DMS79 (cell line): ENCODE results near the gene RAVER1.
"Not testable (repeated sequence)": the region's sequence is repeated elsewhere in the genome, so short reads cannot be mapped to it uniquely, and the experiment has no call there.

Experiments used
- DNase-seq: peaks from one replicate; lab custom pipeline; 2025; lab: John Stamatoyannopoulos, UW

RAVER1 gene

GRCh38 chr19:10290357-10290875, 42.9 kb downstream of the RAVER1 start:
- peak; percentile 22 for DNase-seq

- no peak for DNase-seq
Measured at GRCh38 chr19:10289836-10290356, 43.4 kb downstream of the RAVER1 start, which contains the start of gene ICAM5. TSS of gene ICAM5 (plus strand) at chr19:10289952. CDS start at chr19:10290044, 92 bp downstream.

GRCh38 chr19:10289167-10289835, 44.0 kb downstream of the RAVER1 start:
- DNase-seq: peak; percentile 70

GRCh38 chr19:10288662-10289166, 44.6 kb downstream of the RAVER1 start:
- DNase-seq: no peak

- DNase-seq: no peak
Measured at GRCh38 chr19:10286803-10287737, 46.3 kb downstream of the RAVER1 start, which contains the start of gene ICAM4. TSS of gene ICAM4 (plus strand) at chr19:10286955. CDS start at chr19:10287013, 58 bp downstream.

GRCh38 chr19:10285393-10285792, 47.9 kb downstream of the RAVER1 start:
- DNase-seq: no peak

GRCh38 chr19:10284960-10285278, 48.4 kb downstream of the RAVER1 start:
- no peak for DNase-seq

- no peak for DNase-seq
Measured at GRCh38 chr19:10284065-10284959, 49.0 kb downstream of the RAVER1 start.

GRCh38 chr19:10283301-10284064, 49.8 kb downstream of the RAVER1 start:
- DNase-seq: no peak

GRCh38 chr19:10282043-10282442, 51.3 kb downstream of the RAVER1 start:
- not testable (repeated sequence) for DNase-seq

- no peak for DNase-seq
Measured at GRCh38 chr19:10279737-10280442, 53.4 kb downstream of the RAVER1 start.

- no peak for DNase-seq
Measured at GRCh38 chr19:10278935-10279334, 54.4 kb downstream of the RAVER1 start.

GRCh38 chr19:10277795-10278589, 55.3 kb downstream of the RAVER1 start:
- no peak for DNase-seq

- DNase-seq: no peak
Measured at GRCh38 chr19:10274589-10274988, 58.7 kb downstream of the RAVER1 start.

GRCh38 chr19:10271543-10272086, 61.7 kb downstream of the RAVER1 start:
- no peak for DNase-seq

- no peak for DNase-seq
Measured at GRCh38 chr19:10270616-10271394, 62.5 kb downstream of the RAVER1 start, which contains the start of gene ICAM1. TSS of gene ICAM1 (plus strand) at chr19:10271120. CDS start at chr19:10271160, 40 bp downstream.

- DNase-seq: no peak
Measured at GRCh38 chr19:10270180-10270615, 63.1 kb downstream of the RAVER1 start.
